WTC11 (cell line): ENCODE data around the gene CABLES1. TPM values are rescaled to one million over a fixed set of nuclear protein-coding genes. Genes with fewer than 3 reads are reported as not detected.
A peak's percentile ranks its signal among the peaks of the same experiment; 100 is the strongest.

ENCODE experiments used
- ATAC-seq: fragments of 200-7000 bp; cut with Tn5 transposase; 2 replicates; pipeline ENCODE4 v1.10.0; 2021; ENCODE audit warnings: mild to moderate bottlenecking, moderate library complexity
- CTCF ChIA-PET: fragments of 300-600 bp; sonication (Branson Sonifier 250); formaldehyde crosslinking; loops from one replicate; lab custom pipeline; 2021; ENCODE audit warnings: antibody characterized with exemption; lab: Charles Lee
- POLR2A ChIA-PET: fragments of 350-600 bp; sonication (Branson Sonifier 250); formaldehyde crosslinking; loops from one replicate; lab custom pipeline; 2021; ENCODE audit warnings: antibody characterized with exemption; lab: Charles Lee
- DNase-seq: peaks from one replicate; pipeline ENCODE4 v3.0.0; 2021; ENCODE audit warnings: low spot score
- H3K27ac Mint-ChIP-seq: 2 replicates; pipeline ENCODE4 v1.8.0; 2021; ENCODE audit warnings: mixed read lengths
- H3K27me3 Mint-ChIP-seq: 2 replicates; pipeline ENCODE4 v1.8.0; 2021; ENCODE audit warnings: low read depth, mild to moderate bottlenecking, moderate library complexity, mixed read lengths
- H3K36me3 Mint-ChIP-seq: 2 replicates; pipeline ENCODE4 v1.8.0; 2021; ENCODE audit warnings: mixed read lengths
- H3K4me1 Mint-ChIP-seq: 2 replicates; pipeline ENCODE4 v1.8.0; 2022; ENCODE audit warnings: mixed read lengths
- H3K4me3 Mint-ChIP-seq: 2 replicates; pipeline ENCODE4 v1.8.0; 2021; ENCODE audit warnings: mild to moderate bottlenecking, moderate library complexity, mixed read lengths
- H3K9me3 Mint-ChIP-seq: 2 replicates; pipeline ENCODE4 v1.8.0; 2021; ENCODE audit warnings: mixed read lengths
- CBFB ChIP-seq: sonication (generic); formaldehyde crosslinking; IDR thresholded peaks from 2 replicates; pipeline ENCODE4 v1.8.1; 2022; ENCODE audit warnings: mild to moderate bottlenecking, low read depth, missing genetic modification reagents
- CREB1 ChIP-seq: sonication (generic); formaldehyde crosslinking; IDR thresholded peaks from 2 replicates; pipeline ENCODE4 v1.8.0; 2023; ENCODE audit warnings: mild to moderate bottlenecking, missing genetic modification reagents
- CREM ChIP-seq: sonication (generic); formaldehyde crosslinking; IDR thresholded peaks from 2 replicates; pipeline ENCODE4 v1.8.1; 2022; ENCODE audit warnings: mild to moderate bottlenecking, missing genetic modification reagents, moderate library complexity
- FOXK1 ChIP-seq: sonication (generic); formaldehyde crosslinking; IDR thresholded peaks from 2 replicates; pipeline ENCODE4 v1.8.0; 2022; ENCODE audit warnings: mild to moderate bottlenecking, moderate library complexity, missing genetic modification reagents
- FOXP1 ChIP-seq: sonication (generic); formaldehyde crosslinking; IDR thresholded peaks from 2 replicates; pipeline ENCODE4 v1.8.0; 2022; ENCODE audit warnings: missing genetic modification reagents, mild to moderate bottlenecking, moderate library complexity, borderline replicate concordance
- IRF2 ChIP-seq: sonication (generic); formaldehyde crosslinking; IDR thresholded peaks from 2 replicates; pipeline ENCODE4 v1.8.0; 2022; ENCODE audit warnings: low read depth, missing genetic modification reagents, borderline replicate concordance
- JUN ChIP-seq: sonication (generic); formaldehyde crosslinking; IDR thresholded peaks from 2 replicates; pipeline ENCODE4 v1.8.0; 2023; ENCODE audit warnings: mild to moderate bottlenecking, missing genetic modification reagents
- SMAD3 ChIP-seq: sonication (generic); formaldehyde crosslinking; IDR thresholded peaks from 2 replicates; pipeline ENCODE4 v1.8.0; 2022; ENCODE audit warnings: missing genetic modification reagents, mild to moderate bottlenecking, borderline replicate concordance
- SOX15 ChIP-seq: fragments of 250-450 bp; sonication (Bioruptor Pico); IDR thresholded peaks from 2 replicates; pipeline ENCODE4 v1.9.0; 2021; ENCODE audit warnings: mild to moderate bottlenecking
- SP1 ChIP-seq: sonication (generic); formaldehyde crosslinking; conservative IDR thresholded peaks from 2 replicates; pipeline ENCODE4 v1.8.1; 2022; ENCODE audit warnings: missing genetic modification reagents
- TCF7 ChIP-seq: sonication (generic); formaldehyde crosslinking; IDR thresholded peaks from 2 replicates; pipeline ENCODE4 v1.8.0; 2022; ENCODE audit warnings: mild to moderate bottlenecking, low read depth, missing genetic modification reagents, moderate library complexity
- ZNF138 ChIP-seq: sonication (generic); formaldehyde crosslinking; conservative IDR thresholded peaks from 2 replicates; pipeline ENCODE4 v1.8.1; 2022; ENCODE audit warnings: mild to moderate bottlenecking, moderate library complexity, missing genetic modification reagents
- ZNF423 ChIP-seq: fragments of 250-450 bp; sonication (Bioruptor Pico); IDR thresholded peaks from 2 replicates; pipeline ENCODE4 v2.1.2; 2022; ENCODE audit warnings: mild to moderate bottlenecking, moderate library complexity
- total RNA-seq: library from RNA; stranded (reverse); gene quantifications from 3 replicates; pipeline ENCODE4 v1.2.3, GENCODE V29; 2021
- TF ChIP-seq, protein P1 (sequence below): sonication (generic); formaldehyde crosslinking; conservative IDR thresholded peaks from 2 replicates; pipeline ENCODE4 v1.8.1; 2022; ENCODE audit warnings: mild to moderate bottlenecking, missing genetic modification reagents
- TF ChIP-seq, protein P2 (sequence below): sonication (generic); formaldehyde crosslinking; IDR thresholded peaks from 2 replicates; pipeline ENCODE4 v1.8.0; 2022; ENCODE audit warnings: mild to moderate bottlenecking, missing genetic modification reagents
- TF ChIP-seq, protein P3 (sequence below): sonication (generic); formaldehyde crosslinking; IDR thresholded peaks from 2 replicates; pipeline ENCODE4 v1.8.1; 2023; ENCODE audit warnings: mild to moderate bottlenecking, missing genetic modification reagents
- TF ChIP-seq, protein P4 (sequence below): sonication (generic); formaldehyde crosslinking; IDR thresholded peaks from 2 replicates; pipeline ENCODE4 v1.8.1; 2023; ENCODE audit warnings: mild to moderate bottlenecking, missing genetic modification reagents, borderline replicate concordance
- TF ChIP-seq, protein P5 (sequence below): sonication (generic); formaldehyde crosslinking; IDR thresholded peaks from 2 replicates; pipeline ENCODE4 v1.8.1; 2022; ENCODE audit warnings: low read depth, missing genetic modification reagents, borderline replicate concordance
- TF ChIP-seq, protein P6 (sequence below): sonication (generic); formaldehyde crosslinking; IDR thresholded peaks from 2 replicates; pipeline ENCODE4 v1.8.1; 2022; ENCODE audit warnings: mild to moderate bottlenecking, moderate library complexity, missing genetic modification reagents
- TF ChIP-seq, protein P7 (sequence below): fragments of 250-450 bp; sonication (Bioruptor Pico); conservative IDR thresholded peaks from 2 replicates; pipeline ENCODE4 v1.9.0; 2021; ENCODE audit warnings: mild to moderate bottlenecking

The CABLES1 gene
- total RNA-seq, 1 experiment from 2014 or later = 17.0 TPM

DNA sequence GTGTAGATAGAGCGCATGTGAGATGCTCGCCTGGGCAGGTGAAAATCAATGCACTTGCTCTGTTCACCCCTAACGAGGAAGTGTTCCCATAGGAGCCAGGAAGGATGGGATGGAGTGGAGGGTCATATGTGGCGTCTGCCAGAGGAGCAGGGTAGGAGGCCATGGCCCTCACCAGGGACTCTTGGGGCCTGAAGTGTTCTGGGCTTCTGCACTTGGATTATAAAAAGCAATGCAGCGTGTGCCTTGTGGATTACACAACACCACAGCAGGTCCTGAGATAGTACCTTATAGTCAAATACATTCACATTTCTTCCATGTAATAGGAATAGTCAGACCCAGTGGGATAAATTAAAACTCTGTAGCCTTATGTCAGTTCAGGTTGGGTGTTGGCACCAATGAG is 100.1 kb downstream of the CABLES1 start (continued):
- no peak for TF ChIP-seq TCF7 (CRISPR knock-in tag)

DNA sequence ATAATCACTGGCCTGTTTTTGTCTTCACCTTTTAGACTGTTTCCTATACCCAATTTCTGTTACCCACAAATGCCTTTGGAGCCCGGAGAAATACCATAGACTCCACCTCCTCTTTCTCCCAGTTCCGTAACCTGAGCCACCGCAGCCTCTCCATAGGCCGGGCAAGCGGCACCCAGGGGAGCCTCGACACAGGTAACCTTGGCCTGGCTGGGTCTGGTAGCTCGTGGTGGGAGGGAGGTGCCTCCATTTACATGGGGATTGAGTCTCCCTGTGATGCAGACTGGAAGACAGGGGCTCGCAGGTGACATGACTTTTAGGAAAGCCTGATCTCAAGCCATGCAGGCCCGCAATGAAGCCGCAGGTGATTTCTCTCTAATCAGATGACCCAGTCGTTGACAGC is 100.6 kb downstream of the CABLES1 start:
- peak overlapping the region; percentile 85 for H3K27ac Mint-ChIP-seq
- no peak for TF ChIP-seq ZNF138
- TF ChIP-seq ZNF423 = peak; percentile 94
- no peaks in the 10 kb centered on the region for H3K9me3 Mint-ChIP-seq
- ATAC-seq (peak; percentile 64), DNase-seq (peak; percentile 44)
- H3K27me3 Mint-ChIP-seq = no peaks in the 10 kb centered on the region
- H3K4me3 Mint-ChIP-seq = no peak overlapping the region
- ChIA-PET POLR2A (interaction anchor here (1.0 kb wide), 1 partner anchor 40 kb away, joined by 3 read pairs; no protein-coding TSS in a partner anchor), CTCF (interaction anchor here (0.6 to 1.5 kb wide), 2 partner anchors 28 to 104 kb away, joined by 4 to 5 read pairs; no protein-coding TSS in a partner anchor)
- peaks cover 44% of the 10 kb centered on the region for H3K36me3 Mint-ChIP-seq
- peaks cover 69% of the 10 kb centered on the region for H3K4me1 Mint-ChIP-seq

DNA sequence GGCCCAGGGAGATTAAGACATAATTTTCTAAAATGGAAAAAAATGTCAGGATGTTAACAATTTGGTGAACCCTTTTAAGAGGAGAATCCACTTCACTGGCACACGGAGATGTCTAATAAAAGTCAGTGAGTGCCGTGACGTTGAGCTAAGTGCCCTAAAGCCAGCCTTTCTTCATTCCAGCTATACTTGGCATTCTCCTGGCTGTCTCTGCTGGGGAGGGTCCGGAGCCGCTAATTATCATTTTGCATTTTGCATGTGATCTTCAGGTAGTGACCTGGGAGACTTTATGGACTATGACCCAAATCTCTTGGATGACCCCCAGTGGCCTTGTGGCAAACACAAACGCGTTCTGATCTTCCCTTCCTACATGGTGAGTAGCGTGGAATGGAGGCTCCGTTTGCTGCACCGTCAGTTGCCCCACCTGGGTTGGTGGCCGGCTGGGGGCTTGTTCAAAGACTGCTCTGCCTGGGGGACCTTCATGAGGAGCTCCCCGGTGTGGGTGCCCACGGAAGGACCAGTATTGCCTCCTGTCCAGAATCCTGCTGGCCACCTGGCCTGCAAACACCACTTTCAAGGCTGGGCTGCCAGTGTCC is 101.7 kb downstream of the CABLES1 start:
- no peak overlapping the region for H3K4me3 Mint-ChIP-seq
- DNase-seq = no peak
- TF ChIP-seq, protein P1, sequence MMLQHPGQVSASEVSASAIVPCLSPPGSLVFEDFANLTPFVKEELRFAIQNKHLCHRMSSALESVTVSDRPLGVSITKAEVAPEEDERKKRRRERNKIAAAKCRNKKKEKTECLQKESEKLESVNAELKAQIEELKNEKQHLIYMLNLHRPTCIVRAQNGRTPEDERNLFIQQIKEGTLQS (CRISPR knock-in tag) = no peak
- TF ChIP-seq, protein P2, sequence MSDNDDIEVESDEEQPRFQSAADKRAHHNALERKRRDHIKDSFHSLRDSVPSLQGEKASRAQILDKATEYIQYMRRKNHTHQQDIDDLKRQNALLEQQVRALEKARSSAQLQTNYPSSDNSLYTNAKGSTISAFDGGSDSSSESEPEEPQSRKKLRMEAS (CRISPR knock-in tag) = no peak
- TF ChIP-seq CREM (CRISPR knock-in tag) (no peak), CREB1 (CRISPR knock-in tag) (no peak), SMAD3 (CRISPR knock-in tag) (no peak), FOXK1 (CRISPR knock-in tag) (no peak), SOX15 (CRISPR knock-in tag) (no peak), IRF2 (no peak), SP1 (CRISPR knock-in tag) (no peak), FOXP1 (CRISPR knock-in tag) (no peak), TCF7 (CRISPR knock-in tag) (no peak), JUN (CRISPR knock-in tag) (no peak), ZNF423 (no peak), CBFB (CRISPR knock-in tag) (no peak)
- TF ChIP-seq, protein P3, sequence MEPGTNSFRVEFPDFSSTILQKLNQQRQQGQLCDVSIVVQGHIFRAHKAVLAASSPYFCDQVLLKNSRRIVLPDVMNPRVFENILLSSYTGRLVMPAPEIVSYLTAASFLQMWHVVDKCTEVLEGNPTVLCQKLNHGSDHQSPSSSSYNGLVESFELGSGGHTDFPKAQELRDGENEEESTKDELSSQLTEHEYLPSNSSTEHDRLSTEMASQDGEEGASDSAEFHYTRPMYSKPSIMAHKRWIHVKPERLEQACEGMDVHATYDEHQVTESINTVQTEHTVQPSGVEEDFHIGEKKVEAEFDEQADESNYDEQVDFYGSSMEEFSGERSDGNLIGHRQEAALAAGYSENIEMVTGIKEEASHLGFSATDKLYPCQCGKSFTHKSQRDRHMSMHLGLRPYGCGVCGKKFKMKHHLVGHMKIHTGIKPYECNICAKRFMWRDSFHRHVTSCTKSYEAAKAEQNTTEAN (CRISPR knock-in tag) = no peak
- TF ChIP-seq, protein P4, sequence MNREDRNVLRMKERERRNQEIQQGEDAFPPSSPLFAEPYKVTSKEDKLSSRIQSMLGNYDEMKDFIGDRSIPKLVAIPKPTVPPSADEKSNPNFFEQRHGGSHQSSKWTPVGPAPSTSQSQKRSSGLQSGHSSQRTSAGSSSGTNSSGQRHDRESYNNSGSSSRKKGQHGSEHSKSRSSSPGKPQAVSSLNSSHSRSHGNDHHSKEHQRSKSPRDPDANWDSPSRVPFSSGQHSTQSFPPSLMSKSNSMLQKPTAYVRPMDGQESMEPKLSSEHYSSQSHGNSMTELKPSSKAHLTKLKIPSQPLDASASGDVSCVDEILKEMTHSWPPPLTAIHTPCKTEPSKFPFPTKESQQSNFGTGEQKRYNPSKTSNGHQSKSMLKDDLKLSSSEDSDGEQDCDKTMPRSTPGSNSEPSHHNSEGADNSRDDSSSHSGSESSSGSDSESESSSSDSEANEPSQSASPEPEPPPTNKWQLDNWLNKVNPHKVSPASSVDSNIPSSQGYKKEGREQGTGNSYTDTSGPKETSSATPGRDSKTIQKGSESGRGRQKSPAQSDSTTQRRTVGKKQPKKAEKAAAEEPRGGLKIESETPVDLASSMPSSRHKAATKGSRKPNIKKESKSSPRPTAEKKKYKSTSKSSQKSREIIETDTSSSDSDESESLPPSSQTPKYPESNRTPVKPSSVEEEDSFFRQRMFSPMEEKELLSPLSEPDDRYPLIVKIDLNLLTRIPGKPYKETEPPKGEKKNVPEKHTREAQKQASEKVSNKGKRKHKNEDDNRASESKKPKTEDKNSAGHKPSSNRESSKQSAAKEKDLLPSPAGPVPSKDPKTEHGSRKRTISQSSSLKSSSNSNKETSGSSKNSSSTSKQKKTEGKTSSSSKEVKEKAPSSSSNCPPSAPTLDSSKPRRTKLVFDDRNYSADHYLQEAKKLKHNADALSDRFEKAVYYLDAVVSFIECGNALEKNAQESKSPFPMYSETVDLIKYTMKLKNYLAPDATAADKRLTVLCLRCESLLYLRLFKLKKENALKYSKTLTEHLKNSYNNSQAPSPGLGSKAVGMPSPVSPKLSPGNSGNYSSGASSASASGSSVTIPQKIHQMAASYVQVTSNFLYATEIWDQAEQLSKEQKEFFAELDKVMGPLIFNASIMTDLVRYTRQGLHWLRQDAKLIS = no peak
- TF ChIP-seq, protein P5, sequence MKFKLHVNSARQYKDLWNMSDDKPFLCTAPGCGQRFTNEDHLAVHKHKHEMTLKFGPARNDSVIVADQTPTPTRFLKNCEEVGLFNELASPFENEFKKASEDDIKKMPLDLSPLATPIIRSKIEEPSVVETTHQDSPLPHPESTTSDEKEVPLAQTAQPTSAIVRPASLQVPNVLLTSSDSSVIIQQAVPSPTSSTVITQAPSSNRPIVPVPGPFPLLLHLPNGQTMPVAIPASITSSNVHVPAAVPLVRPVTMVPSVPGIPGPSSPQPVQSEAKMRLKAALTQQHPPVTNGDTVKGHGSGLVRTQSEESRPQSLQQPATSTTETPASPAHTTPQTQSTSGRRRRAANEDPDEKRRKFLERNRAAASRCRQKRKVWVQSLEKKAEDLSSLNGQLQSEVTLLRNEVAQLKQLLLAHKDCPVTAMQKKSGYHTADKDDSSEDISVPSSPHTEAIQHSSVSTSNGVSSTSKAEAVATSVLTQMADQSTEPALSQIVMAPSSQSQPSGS (CRISPR knock-in tag) = no peak
- TF ChIP-seq, protein P6, sequence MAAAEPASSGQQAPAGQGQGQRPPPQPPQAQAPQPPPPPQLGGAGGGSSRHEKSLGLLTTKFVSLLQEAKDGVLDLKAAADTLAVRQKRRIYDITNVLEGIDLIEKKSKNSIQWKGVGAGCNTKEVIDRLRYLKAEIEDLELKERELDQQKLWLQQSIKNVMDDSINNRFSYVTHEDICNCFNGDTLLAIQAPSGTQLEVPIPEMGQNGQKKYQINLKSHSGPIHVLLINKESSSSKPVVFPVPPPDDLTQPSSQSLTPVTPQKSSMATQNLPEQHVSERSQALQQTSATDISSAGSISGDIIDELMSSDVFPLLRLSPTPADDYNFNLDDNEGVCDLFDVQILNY = no peak
- TF ChIP-seq, protein P7, sequence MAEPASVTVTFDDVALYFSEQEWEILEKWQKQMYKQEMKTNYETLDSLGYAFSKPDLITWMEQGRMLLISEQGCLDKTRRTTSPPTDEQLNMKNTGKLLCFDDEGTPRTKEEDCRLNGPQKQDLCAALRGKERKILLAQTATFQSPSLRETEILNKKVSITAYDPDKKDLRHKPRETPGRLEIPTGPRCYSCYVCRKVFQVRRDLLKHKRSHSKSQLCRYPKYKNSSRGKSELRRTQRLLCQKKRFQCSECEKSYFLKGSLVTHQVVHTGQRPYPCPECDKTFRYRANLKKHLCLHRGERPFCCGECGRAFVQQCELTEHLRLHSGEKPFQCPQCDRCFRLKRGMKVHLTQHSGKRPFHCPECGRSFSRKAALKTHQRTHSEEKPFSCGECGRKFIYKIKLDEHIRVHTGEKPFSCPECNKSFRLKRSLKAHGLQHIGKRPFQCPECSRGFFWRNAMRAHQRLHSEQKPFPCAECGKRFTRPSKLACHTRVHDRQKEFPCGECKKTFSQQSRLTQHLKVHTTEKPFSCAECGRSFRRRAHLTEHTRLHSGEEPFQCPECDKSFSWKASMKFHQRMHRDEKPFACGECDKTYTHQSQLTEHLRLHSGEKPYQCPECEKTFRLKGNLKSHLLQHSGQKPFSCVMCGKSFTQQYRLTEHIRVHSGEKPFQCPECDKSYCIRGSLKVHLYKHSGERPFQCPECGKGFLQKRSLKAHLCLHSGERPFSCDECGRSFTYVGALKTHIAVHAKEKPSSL (CRISPR knock-in tag) = no peak
- TF ChIP-seq, all 79 proteins: peak for 0
- peaks cover 44% of the 10 kb centered on the region for H3K36me3 Mint-ChIP-seq
- H3K27ac Mint-ChIP-seq = peak overlapping the region; percentile 85; the same call in 1 of the 2 replicates
- no peak for ATAC-seq
- no peaks in the 10 kb centered on the region for H3K27me3 Mint-ChIP-seq
- ChIA-PET CTCF (interaction anchor here (1.1 to 1.4 kb wide), 3 partner anchors 11 to 142 kb away, joined by 3 to 5 read pairs (median 4); no protein-coding TSS in a partner anchor), POLR2A (no interaction called here)
- H3K4me1 Mint-ChIP-seq = peaks cover 64% of the 10 kb centered on the region
- H3K9me3 Mint-ChIP-seq = no peaks in the 10 kb centered on the region
